ENCODE data around the gene SLC22A31.

Gene SLC22A31

DNA sequence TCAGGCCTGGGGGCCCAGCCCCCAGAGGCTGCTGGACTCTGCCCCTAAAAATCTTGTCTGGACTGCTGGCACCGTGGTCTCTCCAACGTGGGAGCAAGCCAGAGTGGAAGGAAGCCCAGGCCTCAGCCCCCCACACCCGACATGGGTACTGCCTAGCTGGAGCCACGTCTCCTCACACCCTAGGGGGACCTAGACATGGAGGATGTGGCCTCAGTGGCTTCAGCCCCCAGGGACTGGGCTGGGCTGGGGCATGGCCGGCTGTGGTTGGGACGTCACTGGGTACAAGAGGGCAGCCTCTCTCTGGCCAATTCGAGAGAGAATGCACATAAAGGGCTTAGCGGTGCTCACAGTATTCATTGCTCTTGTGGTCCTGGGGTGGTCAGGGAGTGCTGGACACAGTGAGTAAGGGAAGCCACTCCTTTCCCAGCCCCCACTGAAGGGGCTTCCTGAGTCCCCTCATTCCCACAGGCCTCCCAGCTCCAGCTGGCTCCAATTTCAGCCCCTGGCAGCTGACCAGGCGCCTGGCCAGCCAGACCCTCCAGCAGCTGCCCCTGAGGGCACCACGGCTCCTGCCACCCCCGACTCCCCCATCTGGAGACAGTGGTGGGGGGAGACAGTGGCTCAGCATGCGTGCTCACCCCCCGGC lies 27.7 kb downstream of the SLC22A31 start:
- Histone ChIP-seq H3K36me3 (no peaks in the 10 kb centered on the region), H3K4me3 (ENCODE audit: low read depth, low read length) (no peak overlapping the region), H3K4me1 (no peaks in the 10 kb centered on the region; the same call in 1 of the 2 replicates), H3K9me3 (no peaks in the 10 kb centered on the region), H3K27me3 (peaks cover 30% of the 10 kb centered on the region)
- TF ChIP-seq, protein P1, sequence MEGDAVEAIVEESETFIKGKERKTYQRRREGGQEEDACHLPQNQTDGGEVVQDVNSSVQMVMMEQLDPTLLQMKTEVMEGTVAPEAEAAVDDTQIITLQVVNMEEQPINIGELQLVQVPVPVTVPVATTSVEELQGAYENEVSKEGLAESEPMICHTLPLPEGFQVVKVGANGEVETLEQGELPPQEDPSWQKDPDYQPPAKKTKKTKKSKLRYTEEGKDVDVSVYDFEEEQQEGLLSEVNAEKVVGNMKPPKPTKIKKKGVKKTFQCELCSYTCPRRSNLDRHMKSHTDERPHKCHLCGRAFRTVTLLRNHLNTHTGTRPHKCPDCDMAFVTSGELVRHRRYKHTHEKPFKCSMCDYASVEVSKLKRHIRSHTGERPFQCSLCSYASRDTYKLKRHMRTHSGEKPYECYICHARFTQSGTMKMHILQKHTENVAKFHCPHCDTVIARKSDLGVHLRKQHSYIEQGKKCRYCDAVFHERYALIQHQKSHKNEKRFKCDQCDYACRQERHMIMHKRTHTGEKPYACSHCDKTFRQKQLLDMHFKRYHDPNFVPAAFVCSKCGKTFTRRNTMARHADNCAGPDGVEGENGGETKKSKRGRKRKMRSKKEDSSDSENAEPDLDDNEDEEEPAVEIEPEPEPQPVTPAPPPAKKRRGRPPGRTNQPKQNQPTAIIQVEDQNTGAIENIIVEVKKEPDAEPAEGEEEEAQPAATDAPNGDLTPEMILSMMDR (IDR thresholded peaks at IDR 0.05; ENCODE audit: low read depth, low read length) = no peak
- DNase-seq = no peak

DNA sequence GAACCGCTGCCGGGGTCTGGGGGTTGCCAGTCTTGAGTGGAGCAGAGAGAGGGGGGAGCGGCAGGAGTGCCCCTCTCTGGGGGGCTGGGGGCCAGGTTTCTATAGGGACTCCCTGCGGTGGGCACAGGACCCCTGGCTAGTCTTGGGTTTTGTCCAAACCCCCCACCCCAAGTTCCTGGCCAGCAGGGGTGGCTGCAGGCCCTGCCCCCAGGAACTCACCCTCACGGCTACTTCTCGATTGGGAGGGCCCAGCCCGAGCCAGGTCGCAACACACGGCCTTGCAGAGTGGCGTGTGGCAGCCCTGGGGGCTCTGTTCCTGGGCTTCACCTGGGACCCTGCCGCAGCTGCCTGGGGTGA lies 28.2 kb downstream of the SLC22A31 start:
- no peak overlapping the region for H3K4me3 ChIP-seq (ENCODE audit: low read depth, low read length)
- peaks cover 32% of the 10 kb centered on the region for H3K27me3 ChIP-seq
- H3K9me3 ChIP-seq = no peaks in the 10 kb centered on the region
- TF ChIP-seq, protein P1 (IDR thresholded peaks at IDR 0.05; ENCODE audit: low read depth, low read length) = no peak
- peaks cover 2% of the 10 kb centered on the region for H3K4me1 ChIP-seq
- DNase-seq = no peak
- no peaks in the 10 kb centered on the region for H3K36me3 ChIP-seq

DNA sequence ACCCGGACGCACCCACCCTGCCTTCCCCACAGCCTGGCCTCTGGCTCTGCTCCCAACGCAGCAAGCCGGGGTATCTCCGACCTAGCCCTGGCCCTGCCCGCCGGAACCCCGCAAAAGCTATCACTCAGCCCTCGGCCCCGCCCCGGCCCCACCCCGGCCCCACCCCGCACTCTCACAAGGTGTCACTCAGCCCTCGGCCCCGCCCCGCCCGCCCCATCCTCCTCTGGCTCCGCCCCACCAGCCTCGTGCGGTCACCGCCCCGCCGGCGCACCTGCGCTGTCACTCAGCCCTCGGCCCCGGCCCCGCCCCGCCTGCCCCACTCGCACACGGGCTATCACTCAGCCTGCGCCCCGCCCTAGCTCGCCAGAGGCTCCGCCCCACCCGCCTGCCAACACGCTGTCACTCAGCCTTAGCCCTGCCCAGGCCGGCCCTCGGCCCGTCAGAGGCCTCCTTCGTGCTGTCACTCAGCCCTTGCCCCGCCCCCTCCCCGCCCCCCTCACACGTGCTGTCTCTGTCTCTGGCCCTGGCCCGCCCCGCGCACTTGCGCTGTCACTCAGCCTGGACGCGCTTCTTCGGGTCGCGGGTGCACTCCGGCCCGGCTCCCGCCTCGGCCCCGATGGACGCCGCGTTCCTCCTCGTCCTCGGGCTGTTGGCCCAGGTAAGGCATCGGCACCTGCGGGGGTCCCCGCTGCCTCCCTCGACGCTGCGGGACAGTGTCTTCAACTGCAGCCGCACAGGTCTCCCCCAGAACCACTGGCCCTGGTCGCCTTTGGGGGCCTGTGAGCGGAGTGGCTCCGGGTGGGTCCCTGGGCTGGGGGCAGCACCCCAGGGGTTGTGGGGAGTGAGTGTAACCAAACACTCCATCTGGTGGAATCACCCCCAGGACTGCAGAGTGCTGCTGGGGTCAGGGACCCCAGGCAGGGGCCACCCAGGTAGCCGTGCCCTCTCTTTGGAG lies 28.8 kb downstream of the SLC22A31 start, which contains the start of gene CDH15:
Gene CDH15, plus strand, starts transcription at position 533 of the 955 bp plus-strand sequence. Its CDS starts 84 bp downstream, at position 617.
- Histone ChIP-seq H3K27me3 (peaks cover 37% of the 10 kb centered on the region), H3K4me3 (ENCODE audit: low read depth, low read length) (peak within 1 kb of the TSS; percentile 24)

DNA sequence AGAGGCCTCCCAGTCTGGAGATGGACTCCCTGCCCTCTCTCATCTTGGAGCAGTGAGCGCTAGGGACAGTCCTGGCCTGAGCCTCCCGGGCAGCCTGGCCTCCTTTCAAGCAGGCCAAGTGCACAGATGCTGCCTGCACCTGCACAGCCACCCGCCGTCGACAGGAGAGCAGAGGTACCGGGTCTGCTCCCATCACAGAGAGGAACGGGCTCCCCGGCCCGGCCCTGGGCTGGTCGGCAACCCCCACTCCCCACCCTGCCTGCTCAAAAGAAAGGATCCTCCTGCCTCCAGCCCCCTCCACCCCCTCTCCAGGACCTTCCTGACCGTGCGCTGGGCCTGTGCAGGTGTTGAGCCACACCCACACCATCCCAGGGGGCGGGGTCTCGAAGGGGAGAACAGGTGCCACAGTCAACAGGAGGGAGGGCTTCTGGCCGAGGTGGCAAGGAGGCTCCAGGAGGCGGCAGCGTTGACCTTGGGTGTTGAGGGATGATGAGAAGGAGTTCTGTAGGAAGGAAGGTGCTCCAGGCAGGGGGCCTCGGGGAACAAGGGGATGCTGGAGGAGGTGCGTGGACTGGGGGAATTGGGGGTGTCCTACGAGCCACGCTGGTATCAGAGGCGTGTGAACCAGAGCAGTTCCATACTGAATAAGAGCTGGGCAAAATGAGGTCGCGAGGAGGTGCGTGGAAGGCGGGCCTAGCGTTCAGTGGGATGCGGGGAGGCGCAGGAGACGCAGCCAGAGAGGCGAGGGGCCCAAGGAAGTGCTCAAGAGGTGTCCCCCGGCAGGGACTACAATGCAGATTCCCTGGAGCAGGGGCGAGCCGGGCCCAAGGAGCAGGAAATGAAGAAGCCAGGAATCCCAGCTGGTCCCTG lies 29.8 kb downstream of the SLC22A31 start:
- H3K4me3 ChIP-seq (ENCODE audit: low read depth, low read length) = peak overlapping the region; percentile 24
- H3K36me3 ChIP-seq = no peaks in the 10 kb centered on the region
- TF ChIP-seq, protein P1 (IDR thresholded peaks at IDR 0.05; ENCODE audit: low read depth, low read length) = no peak
- DNase-seq = no peak
- H3K27me3 ChIP-seq = peaks cover 37% of the 10 kb centered on the region
- no peaks in the 10 kb centered on the region for H3K9me3 ChIP-seq
- H3K4me1 ChIP-seq = peaks cover 4% of the 10 kb centered on the region

More for the DNA sequence above, 28.8 kb downstream of the SLC22A31 start, which contains the start of gene CDH15:
- Histone ChIP-seq H3K9me3 (no peaks in the 10 kb centered on the region), H3K4me1 (peaks cover 4% of the 10 kb centered on the region), H3K36me3 (no peaks in the 10 kb centered on the region)
- peak; percentile 99 for DNase-seq
- TF ChIP-seq, protein P1 (IDR thresholded peaks at IDR 0.05; ENCODE audit: low read depth, low read length) = no peak

DNA sequence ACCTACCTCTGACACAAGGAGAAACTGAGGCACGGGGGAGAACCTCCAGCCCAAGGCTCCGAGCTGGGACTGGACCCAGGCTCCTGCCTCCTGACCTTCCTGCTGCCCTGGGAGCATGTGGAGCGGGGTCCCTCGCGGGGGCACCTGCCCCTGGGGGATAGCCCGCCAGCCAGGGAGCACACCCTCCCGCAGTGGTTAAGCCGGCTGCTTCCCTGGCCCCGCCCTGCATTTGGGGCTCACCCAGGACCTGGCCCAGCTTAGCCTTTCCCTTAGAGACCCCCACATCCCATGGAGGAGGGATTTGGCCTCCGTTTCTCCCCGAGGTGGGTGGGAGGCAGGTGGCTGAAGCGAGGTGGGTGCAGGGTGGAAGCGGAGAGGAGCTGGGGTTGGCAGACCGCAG lies 30.6 kb downstream of the SLC22A31 start:
- DNase-seq = no peak
- Histone ChIP-seq H3K4me1 (peaks cover 4% of the 10 kb centered on the region), H3K36me3 (no peaks in the 10 kb centered on the region), H3K27me3 (peaks cover 37% of the 10 kb centered on the region), H3K9me3 (no peaks in the 10 kb centered on the region), H3K4me3 (ENCODE audit: low read depth, low read length) (no peak overlapping the region)
- TF ChIP-seq, protein P1 (IDR thresholded peaks at IDR 0.05; ENCODE audit: low read depth, low read length) = no peak

Data from BE2C (cell line).